HepG2 (cell line): ENCODE results near the gene OPRL1. TPM values are rescaled to one million over a fixed set of nuclear protein-coding genes. Genes with fewer than 3 reads are reported as not detected.

Experiments
- ATAC-seq: fragments of 200-7000 bp; cut with Tn5 transposase; 3 replicates; pipeline ENCODE4 v1.9.1; 2020; ENCODE audit warnings: mild to moderate bottlenecking, moderate library complexity
- BruUV-seq: library from RNA; stranded (reverse); fragments of 400-500 nt; replicated peaks from 2 replicates; lab custom pipeline; 2021; lab: Mats Ljungman, UMichigan
- CTCF ChIA-PET: fragments of 300-600 bp; formaldehyde crosslinking; extraction: SDS; loops from one replicate; lab custom pipeline; 2021; ENCODE audit warnings: low total read pairs, inconsistent platforms, low intra/inter-chr PET ratio; lab: Yijun Ruan, JAX
- POLR2A ChIA-PET: fragments of 350-600 bp; sonication (Branson Sonifier 250); formaldehyde crosslinking; loops from one replicate; lab custom pipeline; 2020; ENCODE audit warnings: antibody characterized with exemption, inconsistent platforms; lab: Yijun Ruan, JAX
- DNase-seq: peaks from one replicate; pipeline ENCODE4 v3.0.0-alpha.2; 2015; ENCODE audit warnings: low spot score
- FAIRE-seq: peaks from 3 replicates; lab custom pipeline; 2011; peaks lifted over from hg19 to GRCh38; lab: Jason Lieb, UNC
- H2AFZ ChIP-seq: one replicate; pipeline ENCODE4 v1.6.1; 2011; ENCODE audit warnings: low read length, inconsistent platforms
- H3K27ac ChIP-seq: fragments of 300-600 bp; 3 replicates; pipeline ENCODE4 v1.8.0; 2011; ENCODE audit warnings: mixed run types, mild to moderate bottlenecking, mixed read lengths, low read length, inconsistent platforms; ENCODE audit not compliant: insufficient read depth; ENCODE audit errors: extremely low read length
- H3K27me3 ChIP-seq, 2 experiments: fragments of 200-600 bp in 1 of 2; 2 replicates in 1 of 2; 3 replicates in 1 of 2; pipeline versions ENCODE4 v1.6.0 to v1.8.0; 2011; ENCODE audit warnings: low read length in 2 of 2, mild to moderate bottlenecking in 2 of 2, moderate library complexity in 2 of 2, inconsistent platforms in 1 of 2; ENCODE audit not compliant: insufficient read depth in 2 of 2, control insufficient read depth in 1 of 2
- H3K36me3 ChIP-seq, 2 experiments: fragments of 200-600 bp in 1 of 2; replicated peaks in 1 of 2; 2 replicates in 1 of 2; 3 replicates in 1 of 2; pipeline versions ENCODE4 v1.5.1 to v1.8.0; 2011; ENCODE audit warnings: low read length in 2 of 2, inconsistent platforms in 1 of 2; ENCODE audit not compliant: insufficient read depth in 2 of 2, control insufficient read depth in 1 of 2
- H3K4me1 ChIP-seq: 2 replicates; pipeline ENCODE4 v1.5.1; 2012; ENCODE audit warnings: low read length, inconsistent platforms; ENCODE audit not compliant: insufficient read depth
- H3K4me2 ChIP-seq: 2 replicates; pipeline ENCODE4 v1.6.0; 2011; ENCODE audit warnings: low read depth, low read length, inconsistent platforms
- H3K4me3 ChIP-seq, 3 experiments: fragments of 200-600 bp in 1 of 3; sonication (generic), shearing (Covaris generic) in 1 of 3; replicated peaks in 1 of 3; 2 replicates each; pipeline ENCODE4 v1.5.1; 2011 to 2016; ENCODE audit warnings: low read length in 3 of 3, inconsistent platforms in 2 of 3, low read depth in 2 of 3, mild to moderate bottlenecking in 2 of 3, control low read depth in 1 of 3, mixed read lengths in 1 of 3; ENCODE audit not compliant: insufficient read depth in 1 of 3
- H3K79me2 ChIP-seq: one replicate; pipeline ENCODE4 v1.6.1; 2011; ENCODE audit warnings: low read length, inconsistent platforms; ENCODE audit not compliant: insufficient read depth
- H3K9ac ChIP-seq: 2 replicates; pipeline ENCODE4 v1.6.0; 2011; ENCODE audit warnings: mild to moderate bottlenecking, low read depth, low read length, inconsistent platforms; ENCODE audit not compliant: insufficient read depth
- H3K9me3 ChIP-seq: 2 replicates; pipeline ENCODE4 v1.5.1; 2012; ENCODE audit warnings: mild to moderate bottlenecking, low read length
- H4K20me1 ChIP-seq: 2 replicates; pipeline ENCODE4 v1.6.0; 2011; ENCODE audit warnings: inconsistent platforms, mild to moderate bottlenecking, low read length, moderate library complexity; ENCODE audit not compliant: insufficient read depth
- FOXP4 ChIP-seq: sonication (generic); formaldehyde crosslinking; IDR thresholded peaks from 2 replicates; pipeline ENCODE4 v1.4.0; 2020; ENCODE audit warnings: missing genetic modification reagents
- GABPA ChIP-seq, 2 experiments: IDR thresholded peaks; 2 replicates each; pipeline ENCODE4 v1.6.1; 2011 to 2016; ENCODE audit warnings: low read depth in 2 of 2, low read length in 1 of 2, missing biosample characterization in 1 of 2, missing genetic modification characterization in 1 of 2
- GABPB1 ChIP-seq: IDR thresholded peaks from 2 replicates; pipeline ENCODE4 v1.6.1; 2016; ENCODE audit warnings: mild to moderate bottlenecking, missing genetic modification reagents, moderate library complexity, missing compliant biosample characterization
- HNRNPL ChIP-seq: fragments of 200-400 bp; formaldehyde crosslinking; IDR thresholded peaks from 2 replicates; pipeline ENCODE4 v1.6.1; 2017; ENCODE audit warnings: mild to moderate bottlenecking, low read depth, low read length
- HOXA7 ChIP-seq: sonication (generic); formaldehyde crosslinking; IDR thresholded peaks from 2 replicates; pipeline ENCODE4 v1.8.1; 2022; ENCODE audit warnings: mild to moderate bottlenecking, missing genetic modification reagents, moderate library complexity
- MXD1 ChIP-seq: sonication (generic); formaldehyde crosslinking; IDR thresholded peaks from 2 replicates; pipeline ENCODE4 v1.4.0; 2020; ENCODE audit warnings: mild to moderate bottlenecking, missing genetic modification reagents
- TCF7 ChIP-seq: sonication (generic); IDR thresholded peaks from 2 replicates; pipeline ENCODE4 v1.6.1; 2016; ENCODE audit warnings: antibody characterized with exemption, low read depth
- XRCC5 ChIP-seq: fragments of 200-400 bp; formaldehyde crosslinking; optimal IDR thresholded peaks from 2 replicates; pipeline ENCODE3; 2017; ENCODE audit warnings: mild to moderate bottlenecking, low read length
- ZNF274 ChIP-seq: sonication (generic); formaldehyde crosslinking; IDR thresholded peaks from 2 replicates; pipeline ENCODE4 v1.5.1; 2020; ENCODE audit warnings: mild to moderate bottlenecking, missing genetic modification reagents
- WGBS: methylation state at CpG from one replicate; pipeline ENCODE4 v1.1.6; 2017; ENCODE audit warnings: low lambda C conversion rate; 5-methylcytosine and 5-hydroxymethylcytosine counted together
- in situ Hi-C: cut with HindIII; loops from 2 replicates; pipeline ENCODE4 v1.10.0; 2017; ENCODE audit warnings: low pct_unique_long_range_greater_than_20kb; ENCODE audit not compliant: extremely low pct_ligation_motif_present
- intact Hi-C: fragments of 100-400 bp; cut with micrococcal nuclease; formaldehyde crosslinking; loops from one replicate; pipeline ENCODE4 v1.10.0; 2022; ENCODE audit not compliant: unreplicated experiment
- polyA plus RNA-seq, 8 experiments: library from polyadenylated mRNA; depleted of rRNA in 3 of 8; stranded (reverse) in 7 of 8; unstranded in 1 of 8; fragments of >200 nt; fragmentation: Illumina TruSeq in 4 of 8; extraction: Trizol in 4 of 8; gene quantifications; 2 replicates each; pipeline versions ENCODE4 v1.2.1 to v1.2.3, GENCODE V29; 2011 to 2016; ENCODE audit warnings: low read depth in 4 of 8, missing spikeins in 1 of 8, mixed read lengths in 1 of 8; ENCODE audit not compliant: insufficient read depth in 1 of 8
- total RNA-seq, 5 experiments: library from RNA; depleted of rRNA; stranded (reverse); fragments of >200 nt; fragmentation: Illumina TruSeq; extraction: Trizol; gene quantifications; 2 replicates each; pipeline ENCODE4 v1.2.3, GENCODE V29; 2016; ENCODE audit warnings: low read depth in 1 of 5
- TF ChIP-seq, protein P1 (sequence below): sonication (generic); formaldehyde crosslinking; IDR thresholded peaks from 2 replicates; pipeline ENCODE4 v1.5.1; 2020; ENCODE audit warnings: missing genetic modification reagents, mild to moderate bottlenecking, borderline replicate concordance

Gene OPRL1
- total and polyA plus RNA-seq, 2 of the 13 experiments (the other 11 are each of a cell fraction or from before 2014, with no cell fraction given) = 0.35 to 0.71 TPM

DNA sequence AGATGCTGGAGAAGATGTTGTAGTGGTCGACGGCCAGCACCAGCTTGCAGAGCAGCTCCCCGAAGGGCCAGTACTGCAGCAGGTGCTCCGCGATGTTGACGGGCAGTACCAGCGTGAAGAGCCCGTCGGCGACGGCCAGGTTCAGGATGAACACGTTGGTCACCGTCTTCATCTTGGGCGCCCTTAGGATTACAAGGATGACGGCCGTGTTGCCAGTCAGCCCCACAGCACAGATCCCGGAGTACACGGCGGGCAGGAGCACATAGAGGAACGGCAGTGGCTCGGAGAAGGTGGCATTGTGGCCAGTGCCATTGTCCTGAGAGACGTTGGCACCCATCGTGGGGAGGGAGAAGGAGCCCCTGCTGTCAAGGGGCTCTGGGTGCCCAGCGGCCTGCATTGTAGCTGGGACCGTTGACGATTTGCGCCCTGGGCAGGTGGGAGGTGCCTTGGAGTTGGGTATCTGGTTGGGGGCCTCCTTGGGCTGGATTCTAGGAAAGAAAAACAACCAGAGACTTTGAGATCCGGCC lies 26.6 kb downstream of the OPRL1 start:
- no peaks in the 10 kb centered on the region for H3K36me3 ChIP-seq
- TF ChIP-seq, protein P1, sequence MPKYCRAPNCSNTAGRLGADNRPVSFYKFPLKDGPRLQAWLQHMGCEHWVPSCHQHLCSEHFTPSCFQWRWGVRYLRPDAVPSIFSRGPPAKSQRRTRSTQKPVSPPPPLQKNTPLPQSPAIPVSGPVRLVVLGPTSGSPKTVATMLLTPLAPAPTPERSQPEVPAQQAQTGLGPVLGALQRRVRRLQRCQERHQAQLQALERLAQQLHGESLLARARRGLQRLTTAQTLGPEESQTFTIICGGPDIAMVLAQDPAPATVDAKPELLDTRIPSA (CRISPR knock-in tag) = no peak
- 0 out of 2 replicates have a peak, but pooled peaks have one; percentile 30 for TF ChIP-seq HNRNPL
- H2AFZ ChIP-seq = no peak overlapping the region
- intact Hi-C loops (no loop called here), in situ Hi-C loops (no loop called here)
- no peak overlapping the region for H3K4me3 ChIP-seq
- peaks cover 8% of the 10 kb centered on the region; the same call in 1 of the 2 replicates for H4K20me1 ChIP-seq
- ChIA-PET CTCF (no interaction called here), POLR2A (no interaction called here)
- no peaks in the 10 kb centered on the region for H3K79me2 ChIP-seq
- H3K27me3 ChIP-seq = peaks cover 37 to 85% of the 10 kb centered on the region in 2 experiments
- WGBS = 43% methylated on average over 25 of the region's 28 CpGs
- H3K4me1 ChIP-seq = peaks cover 15% of the 10 kb centered on the region
- H3K9me3 ChIP-seq = no peaks in the 10 kb centered on the region
- H3K27ac ChIP-seq = no peak overlapping the region
- no peak overlapping the region for H3K9ac ChIP-seq
- no peak overlapping the region for H3K4me2 ChIP-seq
- ATAC-seq = no peak
- FAIRE-seq = no peak
- BruUV-seq = no TSS peak
- DNase-seq = no peak

DNA sequence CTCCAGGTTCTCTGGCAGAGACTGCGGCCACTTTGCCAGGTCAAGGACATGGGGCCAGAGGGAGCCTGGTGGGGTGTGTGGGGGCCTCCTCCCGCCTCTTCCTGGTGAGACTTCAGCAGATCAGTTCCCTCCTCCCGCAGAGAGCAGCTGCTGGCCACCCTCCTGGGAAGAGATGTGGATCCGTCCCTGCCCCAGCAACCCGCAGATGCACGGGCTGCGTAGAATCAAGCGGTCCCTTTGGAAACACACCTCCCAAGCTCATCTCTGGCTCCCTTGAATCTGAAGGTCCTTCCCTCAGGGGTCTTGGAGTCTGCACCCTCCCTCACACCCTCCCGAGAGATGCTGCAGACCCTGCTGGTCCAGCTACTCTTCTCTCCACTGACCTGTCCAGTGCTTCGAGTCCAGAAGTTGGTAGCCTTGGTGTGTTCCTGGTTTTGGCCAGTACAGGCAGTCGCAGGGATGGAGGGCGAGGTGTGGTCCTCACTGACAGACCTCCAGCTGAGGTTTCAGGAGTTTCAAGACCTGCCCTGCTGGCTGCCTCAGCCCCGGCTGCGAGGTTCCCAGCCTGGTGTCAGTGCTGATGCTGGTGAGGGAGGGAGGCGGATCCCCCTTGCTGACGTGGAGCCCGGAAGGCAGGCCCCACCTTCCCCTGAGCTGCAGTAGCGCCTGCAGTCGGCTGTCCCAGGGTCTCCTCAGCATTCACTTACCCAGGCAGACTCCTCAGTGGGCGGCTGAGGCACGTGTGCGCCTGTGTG lies 27.3 kb downstream of the OPRL1 start, which contains the start of gene NPBWR2:
TSS of gene NPBWR2 (minus strand) at position 585 of the 755 bp plus-strand sequence. CDS start 734 bp downstream, outside the sequence.
- intact Hi-C loops = no loop called here
- Histone ChIP-seq H2AFZ (no peak within 1 kb of the TSS), H3K4me3 (no peak within 1 kb of the TSS), H3K4me2 (no peak within 1 kb of the TSS), H3K79me2 (no peaks in the 10 kb centered on the region), H3K36me3 (no peaks in the 10 kb centered on the region), H3K27ac (no peak within 1 kb of the TSS), H4K20me1 (peaks cover 8% of the 10 kb centered on the region; the same call in 1 of the 2 replicates), H3K27me3 (peaks cover 39 to 88% of the 10 kb centered on the region in 2 experiments), H3K9me3 (no peaks in the 10 kb centered on the region), H3K4me1 (peaks cover 21% of the 10 kb centered on the region)
- POLR2A ChIA-PET = no interaction called here
- DNase-seq = no peak
- CTCF ChIA-PET = no interaction called here
- no TSS peak for BruUV-seq
- no peak for FAIRE-seq
- in situ Hi-C loops = no loop called here
- TF ChIP-seq HOXA7 (CRISPR knock-in tag) (0 out of 2 replicates have a peak, but pooled peaks have one; percentile 49), FOXP4 (no peak), GABPA (IDR thresholded peaks at IDR 0.05; ENCODE audit: low read depth, low read length) (0 out of 2 replicates have a peak, but pooled peaks have one; percentile 10), GABPA (CRISPR knock-in tag; IDR thresholded peaks at IDR 0.05; ENCODE audit: low read depth) (no peak), MXD1 (CRISPR knock-in tag) (0 out of 2 replicates have a peak, but pooled peaks have one; percentile 31), TCF7 (no peak), XRCC5 (peak; percentile 25), ZNF274 (CRISPR knock-in tag) (no peak), GABPB1 (peak; percentile 14; the same call in 1 of the 2 replicates)
- TF ChIP-seq, all 625 proteins: peak for 5
- no peak for ATAC-seq
- 27% methylated on average over 19 of the region's 22 CpGs for WGBS
- H3K9ac ChIP-seq = no peak within 1 kb of the TSS
